Brain microvascular endothelial cell (primary cell): ENCODE results near the gene FTL.
"Not testable (repeated sequence)": the region's sequence is repeated elsewhere in the genome, so short reads cannot be mapped to it uniquely, and the experiment has no call there.

ENCODE experiments used
- DNase-seq: peaks from one replicate; pipeline ENCODE4 v3.0.0-alpha.2; 2020
- H3K27ac ChIP-seq: fragments of 250-450 bp; sonication (Bioruptor Pico); 2 replicates; pipeline ENCODE4 v1.5.1; 2020; ENCODE audit warnings: mild to moderate bottlenecking, moderate library complexity
- H3K27me3 ChIP-seq: fragments of 250-450 bp; sonication (Bioruptor Pico); replicated peaks from 2 replicates; pipeline ENCODE4 v1.5.1; 2020; ENCODE audit warnings: mild to moderate bottlenecking
- H3K36me3 ChIP-seq: fragments of 250-450 bp; sonication (Bioruptor Pico); replicated peaks from 2 replicates; pipeline ENCODE4 v1.5.1; 2020; ENCODE audit warnings: mild to moderate bottlenecking
- H3K4me3 ChIP-seq: 2 replicates; pipeline ENCODE4 v1.5.1; 2011; ENCODE audit warnings: low read depth, mild to moderate bottlenecking, control low read depth, low read length, moderate library complexity
- in situ Hi-C: cut with HindIII; loops from 2 replicates; pipeline ENCODE4 v1.10.0; 2017; ENCODE audit warnings: low sequenced_read_pairs, low pct_ligation_motif_present
- TF ChIP-seq, protein P1 (sequence below): IDR thresholded peaks from 2 replicates; pipeline ENCODE4 v1.5.1; 2011; ENCODE audit warnings: low read depth, mild to moderate bottlenecking, moderate library complexity, low read length, control low read depth, inconsistent platforms; ENCODE audit errors: missing control alignments

Gene FTL

DNA sequence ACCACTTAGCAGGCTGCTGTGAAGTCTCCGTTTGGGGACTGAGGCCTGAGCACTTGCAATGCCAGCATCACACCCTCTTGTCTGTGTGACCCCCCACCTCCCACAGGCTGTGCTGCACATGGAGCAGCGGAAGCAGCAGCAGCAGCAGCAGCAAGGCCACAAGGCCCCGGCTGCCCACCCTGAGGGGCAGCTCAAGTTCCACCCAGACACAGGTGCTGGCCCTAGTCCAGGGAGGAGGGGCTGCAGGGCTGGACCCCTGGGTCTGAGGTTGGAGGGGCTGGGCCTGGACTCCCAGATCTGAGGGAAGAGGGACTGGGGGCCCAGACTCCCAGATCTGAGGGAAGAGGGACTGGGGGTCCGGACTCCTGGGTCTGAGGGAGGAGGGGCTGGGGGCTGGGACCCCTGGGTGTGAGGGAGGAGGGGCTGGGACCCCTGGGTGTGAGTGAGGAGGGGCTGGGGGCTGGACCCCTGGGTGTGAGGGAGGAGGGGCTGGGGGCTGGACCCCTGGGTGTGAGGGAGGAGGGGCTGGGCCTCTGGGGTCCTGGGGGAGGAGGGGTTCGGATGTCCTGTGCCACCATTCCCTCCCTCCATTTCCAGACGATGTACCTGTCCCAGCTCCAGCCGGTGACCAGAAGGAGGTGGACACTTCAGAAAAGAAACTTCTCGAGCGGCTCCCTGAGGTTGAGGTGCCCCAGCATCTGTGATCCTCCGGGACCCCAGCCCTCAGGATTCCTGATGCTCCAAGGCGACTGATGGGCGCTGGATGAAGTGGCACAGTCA is 43.2 kb upstream of the FTL start:
- in situ Hi-C loops: no loop called here
- no peak overlapping the region for H3K4me3 ChIP-seq
- H3K36me3 ChIP-seq: peaks cover 38% of the 10 kb centered on the region
- no peak overlapping the region for H3K27ac ChIP-seq
- no peak for DNase-seq
- no peaks in the 10 kb centered on the region for H3K27me3 ChIP-seq
- TF ChIP-seq, protein P1, sequence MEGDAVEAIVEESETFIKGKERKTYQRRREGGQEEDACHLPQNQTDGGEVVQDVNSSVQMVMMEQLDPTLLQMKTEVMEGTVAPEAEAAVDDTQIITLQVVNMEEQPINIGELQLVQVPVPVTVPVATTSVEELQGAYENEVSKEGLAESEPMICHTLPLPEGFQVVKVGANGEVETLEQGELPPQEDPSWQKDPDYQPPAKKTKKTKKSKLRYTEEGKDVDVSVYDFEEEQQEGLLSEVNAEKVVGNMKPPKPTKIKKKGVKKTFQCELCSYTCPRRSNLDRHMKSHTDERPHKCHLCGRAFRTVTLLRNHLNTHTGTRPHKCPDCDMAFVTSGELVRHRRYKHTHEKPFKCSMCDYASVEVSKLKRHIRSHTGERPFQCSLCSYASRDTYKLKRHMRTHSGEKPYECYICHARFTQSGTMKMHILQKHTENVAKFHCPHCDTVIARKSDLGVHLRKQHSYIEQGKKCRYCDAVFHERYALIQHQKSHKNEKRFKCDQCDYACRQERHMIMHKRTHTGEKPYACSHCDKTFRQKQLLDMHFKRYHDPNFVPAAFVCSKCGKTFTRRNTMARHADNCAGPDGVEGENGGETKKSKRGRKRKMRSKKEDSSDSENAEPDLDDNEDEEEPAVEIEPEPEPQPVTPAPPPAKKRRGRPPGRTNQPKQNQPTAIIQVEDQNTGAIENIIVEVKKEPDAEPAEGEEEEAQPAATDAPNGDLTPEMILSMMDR: no peak

DNA sequence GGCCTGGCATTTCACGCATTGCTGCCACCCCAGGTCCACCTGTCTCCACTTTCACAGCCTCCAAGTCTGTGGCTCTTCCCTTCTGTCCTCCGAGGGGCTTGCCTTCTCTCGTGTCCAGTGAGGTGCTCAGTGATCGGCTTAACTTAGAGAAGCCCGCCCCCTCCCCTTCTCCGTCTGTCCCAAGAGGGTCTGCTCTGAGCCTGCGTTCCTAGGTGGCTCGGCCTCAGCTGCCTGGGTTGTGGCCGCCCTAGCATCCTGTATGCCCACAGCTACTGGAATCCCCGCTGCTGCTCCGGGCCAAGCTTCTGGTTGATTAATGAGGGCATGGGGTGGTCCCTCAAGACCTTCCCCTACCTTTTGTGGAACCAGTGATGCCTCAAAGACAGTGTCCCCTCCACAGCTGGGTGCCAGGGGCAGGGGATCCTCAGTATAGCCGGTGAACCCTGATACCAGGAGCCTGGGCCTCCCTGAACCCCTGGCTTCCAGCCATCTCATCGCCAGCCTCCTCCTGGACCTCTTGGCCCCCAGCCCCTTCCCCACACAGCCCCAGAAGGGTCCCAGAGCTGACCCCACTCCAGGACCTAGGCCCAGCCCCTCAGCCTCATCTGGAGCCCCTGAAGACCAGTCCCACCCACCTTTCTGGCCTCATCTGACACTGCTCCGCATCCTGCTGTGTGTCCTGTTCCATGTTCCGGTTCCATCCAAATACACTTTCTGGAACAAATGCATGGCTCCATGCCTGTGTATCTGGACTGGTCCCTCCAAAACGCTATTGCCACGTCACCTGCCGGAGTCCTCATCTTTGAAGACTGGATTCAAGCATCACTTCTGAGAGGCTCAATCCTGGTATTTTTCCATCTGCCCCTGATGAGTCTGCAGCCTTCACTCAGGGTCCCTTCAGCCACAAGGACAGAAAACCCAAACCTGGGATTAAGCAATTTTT is 42.3 kb upstream of the FTL start:
- no peak overlapping the region for H3K4me3 ChIP-seq

DNA sequence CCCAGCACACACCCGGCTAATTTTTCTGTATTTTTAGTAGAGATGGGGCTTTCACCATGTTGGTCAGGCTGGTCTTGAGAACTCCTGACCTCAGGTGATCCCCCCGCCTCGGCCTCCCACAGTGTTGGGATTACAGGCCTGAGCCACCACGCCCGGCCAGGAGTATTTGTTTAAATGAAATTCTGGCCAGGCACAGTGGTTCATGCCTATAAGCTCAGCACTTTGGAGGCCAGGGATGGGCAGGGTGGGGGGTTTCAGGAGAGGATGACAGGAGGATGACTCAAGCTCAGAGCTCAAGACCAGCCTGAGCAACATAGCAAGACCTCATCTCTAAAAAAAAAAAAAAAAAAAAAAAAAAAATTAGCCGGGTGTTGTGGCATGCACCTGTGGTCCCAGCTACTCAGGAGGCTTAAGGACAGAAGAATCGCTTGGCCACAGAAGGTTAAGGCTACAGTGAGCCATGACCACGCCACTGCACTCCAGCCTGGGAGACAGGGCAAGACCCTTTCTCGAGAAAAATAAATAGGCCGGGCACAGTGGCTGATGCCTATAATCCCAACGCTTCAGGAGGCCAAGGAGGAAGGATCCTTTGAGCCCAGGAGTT is 39.8 kb upstream of the FTL start:
- TF ChIP-seq, protein P1: no peak
- Histone ChIP-seq H3K4me3 (no peak overlapping the region), H3K36me3 (peaks cover 21% of the 10 kb centered on the region), H3K27ac (no peak overlapping the region), H3K27me3 (no peaks in the 10 kb centered on the region)
- DNase-seq: peak; percentile 62
- in situ Hi-C loops: no loop called here

More for the DNA sequence above, 42.3 kb upstream of the FTL start:
- no peak overlapping the region for H3K27ac ChIP-seq
- no peaks in the 10 kb centered on the region for H3K27me3 ChIP-seq
- in situ Hi-C loops: no loop called here
- TF ChIP-seq, protein P1: no peak
- H3K36me3 ChIP-seq: peaks cover 38% of the 10 kb centered on the region
- no peak for DNase-seq

DNA sequence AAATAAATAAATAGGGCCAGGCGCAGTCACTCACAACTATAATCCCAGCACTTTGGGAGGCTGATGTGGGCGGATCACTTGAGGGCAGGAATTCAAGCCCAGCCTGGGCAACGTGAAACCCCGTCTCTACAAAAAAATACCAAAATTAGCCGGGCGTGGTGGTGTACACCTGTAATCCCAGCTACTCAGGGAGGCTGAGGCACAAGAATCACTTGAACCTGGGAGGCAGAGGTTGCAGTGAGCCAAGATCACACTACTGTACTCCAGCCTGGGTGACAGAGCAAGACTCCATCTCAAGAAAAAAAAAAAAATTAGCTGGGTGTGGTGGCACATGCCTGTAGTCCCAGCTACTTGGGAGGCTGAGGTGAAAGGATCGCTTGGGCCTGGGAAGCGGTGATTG is 39.2 kb upstream of the FTL start:
- H3K27ac ChIP-seq, in situ Hi-C loops, H3K4me3 ChIP-seq, H3K27me3 ChIP-seq, DNase-seq: not testable (repeated sequence)
- peaks cover 16% of the 10 kb centered on the region for H3K36me3 ChIP-seq

DNA sequence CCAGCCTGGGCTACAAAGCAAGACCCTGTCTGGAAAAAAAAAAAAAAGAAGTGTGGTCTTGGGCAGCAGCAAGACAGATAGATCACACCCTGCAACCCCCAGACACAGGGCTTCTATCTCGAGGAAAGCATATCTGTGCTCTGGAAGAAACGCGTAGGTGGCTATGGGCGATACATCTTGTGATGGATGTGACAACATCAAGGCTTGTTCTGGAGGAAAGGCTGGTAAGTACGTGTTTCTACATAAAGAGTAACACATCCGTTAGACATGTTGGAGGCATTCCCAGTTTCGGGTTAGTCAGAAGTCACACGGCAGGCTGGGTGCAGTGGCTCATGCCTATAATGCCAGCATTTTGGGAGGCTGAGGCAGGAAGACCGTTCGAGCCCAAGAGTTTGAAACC is 38.2 kb upstream of the FTL start:
- in situ Hi-C loops: no loop called here
- H3K27me3 ChIP-seq: no peaks in the 10 kb centered on the region
- H3K36me3 ChIP-seq: peaks cover 11% of the 10 kb centered on the region
- H3K27ac ChIP-seq: peak overlapping the region; percentile 43
- H3K4me3 ChIP-seq: no peak overlapping the region
- TF ChIP-seq, protein P1: no peak
- peak; percentile 84 for DNase-seq

DNA sequence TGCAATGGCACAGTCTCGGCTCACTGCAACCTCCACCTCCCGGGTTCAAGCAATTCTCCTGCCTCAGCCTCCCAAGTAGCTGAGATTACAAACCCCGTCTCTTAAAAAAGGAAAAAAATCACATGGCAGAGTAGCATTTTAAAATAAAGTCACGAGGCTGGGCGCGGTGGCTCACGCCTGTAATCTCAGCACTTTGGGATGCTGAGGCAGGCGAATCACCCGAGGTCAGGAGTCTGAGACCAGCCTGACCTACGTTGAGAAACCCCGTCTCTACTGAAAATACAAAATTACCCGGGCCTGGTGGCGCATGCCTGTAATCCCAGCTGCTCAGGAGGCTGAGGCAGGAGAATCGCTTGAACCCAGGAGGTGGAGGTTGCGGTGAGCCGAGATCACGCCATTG is 37.4 kb upstream of the FTL start:
- in situ Hi-C loops, H3K27ac ChIP-seq, H3K4me3 ChIP-seq, DNase-seq, H3K27me3 ChIP-seq, H3K36me3 ChIP-seq: not testable (repeated sequence)
